GM06990 (cell line): Measurements from ENCODE around the gene SHC3.

Source experiments
- DNase-seq: peaks from one replicate; pipeline ENCODE4 v3.0.0-alpha.2; 2011; ENCODE audit not compliant: insufficient read length; ENCODE audit errors: extremely low read depth
- H3K27me3 ChIP-seq: replicated peaks from 2 replicates; pipeline ENCODE4 v1.6.0; 2011; ENCODE audit warnings: low read length; ENCODE audit not compliant: control insufficient read depth, insufficient read depth
- H3K36me3 ChIP-seq: 2 replicates; pipeline ENCODE4 v1.5.1; 2011; ENCODE audit warnings: low read length; ENCODE audit not compliant: control insufficient read depth, insufficient read depth
- H3K4me3 ChIP-seq: replicated peaks from 2 replicates; pipeline ENCODE4 v1.5.1; 2011; ENCODE audit warnings: low read depth, mild to moderate bottlenecking, control low read depth, low read length
- TF ChIP-seq, protein P1 (sequence below): IDR thresholded peaks from 2 replicates; pipeline ENCODE4 v1.5.1; 2011; ENCODE audit warnings: low read length, control low read depth, mild to moderate bottlenecking, inconsistent platforms; ENCODE audit not compliant: insufficient read depth, poor library complexity, severe bottlenecking

SHC3 gene

DNA sequence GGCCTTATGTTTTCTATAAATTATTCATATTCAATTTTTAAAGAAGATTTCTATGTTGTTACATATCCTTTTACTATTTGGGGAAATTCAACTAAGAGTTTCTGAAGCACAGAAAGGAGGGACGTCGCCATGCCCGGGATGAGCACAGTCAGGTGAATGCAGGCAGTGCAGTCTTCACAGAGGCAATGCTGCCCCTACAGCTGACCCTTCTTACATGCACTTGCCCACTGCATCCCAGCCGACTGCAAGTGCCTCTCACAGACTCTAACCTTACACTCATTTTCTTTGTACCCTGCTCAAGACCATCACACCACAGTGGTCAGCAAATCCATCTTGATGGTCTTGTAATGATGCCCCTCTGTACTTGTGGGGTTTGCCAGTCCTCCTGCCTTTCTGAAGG, 73.8 kb downstream of the SHC3 start:
- Histone ChIP-seq H3K4me3 (no peak overlapping the region), H3K36me3 (no peaks in the 10 kb centered on the region), H3K27me3 (no peaks in the 10 kb centered on the region)
- no peak for DNase-seq
- TF ChIP-seq, protein P1, sequence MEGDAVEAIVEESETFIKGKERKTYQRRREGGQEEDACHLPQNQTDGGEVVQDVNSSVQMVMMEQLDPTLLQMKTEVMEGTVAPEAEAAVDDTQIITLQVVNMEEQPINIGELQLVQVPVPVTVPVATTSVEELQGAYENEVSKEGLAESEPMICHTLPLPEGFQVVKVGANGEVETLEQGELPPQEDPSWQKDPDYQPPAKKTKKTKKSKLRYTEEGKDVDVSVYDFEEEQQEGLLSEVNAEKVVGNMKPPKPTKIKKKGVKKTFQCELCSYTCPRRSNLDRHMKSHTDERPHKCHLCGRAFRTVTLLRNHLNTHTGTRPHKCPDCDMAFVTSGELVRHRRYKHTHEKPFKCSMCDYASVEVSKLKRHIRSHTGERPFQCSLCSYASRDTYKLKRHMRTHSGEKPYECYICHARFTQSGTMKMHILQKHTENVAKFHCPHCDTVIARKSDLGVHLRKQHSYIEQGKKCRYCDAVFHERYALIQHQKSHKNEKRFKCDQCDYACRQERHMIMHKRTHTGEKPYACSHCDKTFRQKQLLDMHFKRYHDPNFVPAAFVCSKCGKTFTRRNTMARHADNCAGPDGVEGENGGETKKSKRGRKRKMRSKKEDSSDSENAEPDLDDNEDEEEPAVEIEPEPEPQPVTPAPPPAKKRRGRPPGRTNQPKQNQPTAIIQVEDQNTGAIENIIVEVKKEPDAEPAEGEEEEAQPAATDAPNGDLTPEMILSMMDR: no peak

DNA sequence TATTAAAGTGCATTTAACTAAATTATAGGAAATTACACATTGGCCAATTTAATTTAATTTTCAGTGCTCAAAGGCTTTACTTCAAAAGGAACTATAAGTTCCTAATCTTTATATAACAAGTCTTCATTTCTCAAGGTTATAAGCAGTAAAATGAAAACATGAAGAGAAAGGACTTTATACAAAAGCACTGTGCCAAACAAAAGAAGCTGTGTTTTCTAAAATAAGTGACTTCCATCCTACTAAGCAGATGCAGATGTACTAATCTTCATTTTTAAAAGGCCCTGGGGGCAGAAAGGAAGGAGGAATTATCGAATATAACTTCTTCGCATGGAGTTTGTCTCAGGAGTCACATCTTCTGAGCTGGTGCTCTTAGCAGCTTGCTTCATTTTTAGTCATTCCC, 81.4 kb downstream of the SHC3 start:
- Histone ChIP-seq H3K36me3 (no peaks in the 10 kb centered on the region), H3K4me3 (no peak overlapping the region), H3K27me3 (no peaks in the 10 kb centered on the region)
- DNase-seq: no peak
- TF ChIP-seq, protein P1: no peak

DNA sequence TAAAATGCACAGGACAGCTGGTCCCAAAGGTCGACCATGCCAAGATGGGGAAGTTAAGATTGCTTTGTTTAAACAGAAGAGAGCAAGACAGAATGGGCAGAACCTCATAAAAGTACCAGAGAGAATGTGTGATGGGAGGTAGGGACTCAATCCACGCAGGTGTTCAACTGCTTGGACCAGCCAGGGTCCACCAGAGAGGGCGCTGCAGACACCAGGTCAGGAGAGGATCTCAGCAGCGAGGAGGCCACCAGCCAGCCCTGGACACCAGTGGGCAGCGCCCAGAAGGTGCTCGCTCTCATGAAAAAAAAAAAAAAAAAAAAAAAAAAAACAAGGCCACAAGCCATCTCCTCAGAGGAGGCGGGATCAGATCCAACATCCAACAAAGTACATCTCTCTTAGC, 81.8 kb downstream of the SHC3 start:
- H3K27me3 ChIP-seq: no peaks in the 10 kb centered on the region
- H3K4me3 ChIP-seq: no peak overlapping the region
- TF ChIP-seq, protein P1: peak; percentile 10
- no peaks in the 10 kb centered on the region for H3K36me3 ChIP-seq
- no peak for DNase-seq

DNA sequence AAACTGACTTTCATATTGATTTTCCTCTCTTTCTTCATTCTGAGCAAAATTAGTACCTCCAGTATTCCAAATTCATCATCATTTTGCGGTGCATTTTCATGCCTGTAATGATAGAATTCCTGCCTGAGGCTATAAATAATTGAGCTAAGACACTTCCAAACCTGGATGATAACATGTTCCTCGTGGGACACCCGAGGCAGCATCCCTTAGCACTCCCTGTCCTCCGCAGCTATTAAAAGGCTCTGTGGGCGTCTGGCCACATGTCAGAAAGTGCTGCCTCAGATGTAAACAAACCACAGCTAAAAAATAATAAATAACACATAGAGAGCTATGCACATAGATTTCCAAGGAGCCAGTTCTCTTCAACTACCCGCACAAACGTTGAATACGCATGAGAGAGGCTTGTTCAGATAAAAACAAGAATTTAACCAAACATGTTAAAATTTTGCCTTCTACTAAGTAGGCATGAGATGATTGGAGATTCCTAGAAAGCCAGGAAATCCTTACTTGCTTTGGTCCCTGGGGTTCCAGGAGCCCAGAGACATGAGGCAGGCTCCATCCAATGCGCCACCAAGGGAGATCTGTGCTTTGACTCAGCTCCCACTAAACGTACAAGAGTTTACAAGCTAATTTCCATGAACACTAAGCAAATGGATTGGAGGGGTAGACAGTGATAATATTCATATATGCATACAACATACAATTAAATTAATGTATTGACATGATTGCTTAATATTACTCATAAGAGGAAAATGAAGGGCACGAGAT, 82.7 kb downstream of the SHC3 start:
- TF ChIP-seq, protein P1: no peak
- H3K36me3 ChIP-seq: no peaks in the 10 kb centered on the region

DNA sequence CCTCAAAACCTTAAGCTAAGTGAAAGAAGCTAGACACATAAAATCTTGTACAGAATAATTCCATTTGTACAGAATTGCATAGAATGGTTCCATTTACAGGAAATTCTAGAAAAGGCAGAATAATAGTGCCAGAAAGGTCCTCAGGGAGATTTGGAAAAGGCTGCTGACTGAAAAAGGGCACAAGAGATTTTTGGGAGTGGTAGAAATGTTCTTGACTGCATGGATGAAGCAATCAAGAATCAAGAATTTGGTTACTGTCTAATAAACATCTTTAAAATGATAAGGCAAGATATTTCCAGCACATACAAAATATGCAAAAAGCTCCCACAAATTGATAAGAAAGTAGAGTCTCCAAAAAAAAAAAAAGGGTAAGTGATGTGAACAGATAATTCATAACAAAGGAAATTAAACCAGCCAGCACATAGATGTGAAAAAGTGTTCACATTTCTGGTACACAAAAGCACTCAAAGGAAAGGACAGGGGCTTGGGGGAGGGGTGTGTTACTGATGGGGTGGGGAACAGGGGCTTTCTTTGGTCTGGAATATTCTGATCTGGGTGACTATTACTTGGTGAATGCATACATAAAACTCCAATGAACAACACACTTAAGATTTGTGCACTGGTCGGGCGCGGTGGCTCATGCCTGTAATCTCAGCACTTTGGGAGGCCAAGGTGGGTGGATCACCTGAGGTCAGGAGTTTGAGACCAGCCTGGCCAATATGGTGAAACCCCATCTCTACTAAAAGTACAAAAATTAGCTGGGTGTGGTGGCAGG, 85.2 kb downstream of the SHC3 start:
- no peaks in the 10 kb centered on the region for H3K36me3 ChIP-seq
- no peak overlapping the region for H3K4me3 ChIP-seq
- H3K27me3 ChIP-seq: no peaks in the 10 kb centered on the region; the same call in 1 of the 2 replicates
- DNase-seq: no peak
- TF ChIP-seq, protein P1: no peak

More for the DNA sequence above, 82.7 kb downstream of the SHC3 start:
- DNase-seq: no peak
- Histone ChIP-seq H3K4me3 (no peak overlapping the region), H3K27me3 (no peaks in the 10 kb centered on the region)
